Adrenal gland (tissue), 5 donors: ENCODE results near the gene LAT.
A peak's percentile ranks its signal among the peaks of the same experiment; 100 is the strongest.

Experiments
- POLR2A ChIP-seq, 2 donors: fragments of 450-650 bp; IDR thresholded peaks; one replicate each; pipeline ENCODE4 v1.6.1; 2017; ENCODE audit warnings: antibody characterized with exemption in 2 of 2, mild to moderate bottlenecking in 2 of 2, moderate library complexity in 1 of 2
- TF ChIP-seq, protein P1 (sequence below), 6 experiments: fragments of 450-650 bp in 4 of 6; fragments of 200-600 bp in 2 of 6; sonication (generic) in 1 of 6; IDR thresholded peaks; 1 replicate in 5 of 6; 2 replicates in 1 of 6; pipeline versions ENCODE4 v1.5.1 to v1.8.0; 2016 to 2021; ENCODE audit warnings: antibody characterized with exemption in 6 of 6, mild to moderate bottlenecking in 2 of 6, moderate library complexity in 1 of 6
- donor health status: DM: no; HTN: no; CAD: no.

DNA sequence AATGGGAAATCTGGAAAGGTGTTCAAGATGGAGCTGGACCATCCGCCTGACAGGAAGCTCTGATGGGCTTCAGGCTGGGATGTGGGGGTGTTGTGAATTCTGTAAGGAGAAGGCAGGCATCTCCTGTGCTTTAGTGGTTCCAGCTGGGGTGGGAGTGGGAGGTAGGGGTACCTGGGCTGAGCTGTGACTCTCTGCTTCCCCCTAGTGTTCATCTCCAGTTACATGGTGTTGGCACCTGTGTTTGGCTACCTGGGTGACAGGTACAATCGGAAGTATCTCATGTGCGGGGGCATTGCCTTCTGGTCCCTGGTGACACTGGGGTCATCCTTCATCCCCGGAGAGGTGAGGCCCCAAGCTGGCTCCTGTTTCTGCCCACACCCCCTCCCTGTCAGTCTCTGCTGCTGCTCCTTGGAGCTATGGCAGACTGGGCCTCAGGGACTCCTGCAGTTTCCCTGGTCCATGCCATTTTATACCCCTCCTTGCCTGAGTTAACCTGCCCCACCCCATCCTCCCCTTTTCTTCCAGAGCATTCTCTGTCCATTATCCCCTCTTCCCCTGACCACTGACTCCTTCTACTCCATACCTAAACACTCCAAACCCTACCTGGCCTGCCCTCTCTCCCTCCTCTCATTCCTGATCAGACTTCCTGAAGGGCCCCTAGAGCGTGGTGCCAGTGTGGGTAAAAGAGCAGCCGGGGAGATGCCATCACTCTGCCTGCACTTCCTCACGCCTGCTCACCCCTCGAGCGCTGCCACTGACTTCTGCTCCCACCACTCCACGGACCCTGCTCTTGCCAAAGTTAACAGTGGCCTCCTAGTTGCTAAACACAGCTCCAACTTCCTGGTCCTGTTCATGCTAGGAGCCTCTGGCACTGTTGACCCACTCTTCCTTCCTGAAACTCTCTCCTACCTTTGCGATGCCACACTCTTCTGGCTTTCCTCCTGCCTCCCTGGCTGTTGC is 6.9 kb upstream of the LAT start:
- TF ChIP-seq, protein P1, sequence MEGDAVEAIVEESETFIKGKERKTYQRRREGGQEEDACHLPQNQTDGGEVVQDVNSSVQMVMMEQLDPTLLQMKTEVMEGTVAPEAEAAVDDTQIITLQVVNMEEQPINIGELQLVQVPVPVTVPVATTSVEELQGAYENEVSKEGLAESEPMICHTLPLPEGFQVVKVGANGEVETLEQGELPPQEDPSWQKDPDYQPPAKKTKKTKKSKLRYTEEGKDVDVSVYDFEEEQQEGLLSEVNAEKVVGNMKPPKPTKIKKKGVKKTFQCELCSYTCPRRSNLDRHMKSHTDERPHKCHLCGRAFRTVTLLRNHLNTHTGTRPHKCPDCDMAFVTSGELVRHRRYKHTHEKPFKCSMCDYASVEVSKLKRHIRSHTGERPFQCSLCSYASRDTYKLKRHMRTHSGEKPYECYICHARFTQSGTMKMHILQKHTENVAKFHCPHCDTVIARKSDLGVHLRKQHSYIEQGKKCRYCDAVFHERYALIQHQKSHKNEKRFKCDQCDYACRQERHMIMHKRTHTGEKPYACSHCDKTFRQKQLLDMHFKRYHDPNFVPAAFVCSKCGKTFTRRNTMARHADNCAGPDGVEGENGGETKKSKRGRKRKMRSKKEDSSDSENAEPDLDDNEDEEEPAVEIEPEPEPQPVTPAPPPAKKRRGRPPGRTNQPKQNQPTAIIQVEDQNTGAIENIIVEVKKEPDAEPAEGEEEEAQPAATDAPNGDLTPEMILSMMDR (IDR thresholded peaks at IDR 0.05): peak in 2 of 6 experiments; percentile 5 to 24
- no peak for TF ChIP-seq POLR2A (IDR thresholded peaks at IDR 0.05)
